ENCODE data around the gene ABCA9.
"Not testable (repeated sequence)": the region's sequence is repeated elsewhere in the genome, so short reads cannot be mapped to it uniquely, and the experiment has no call there.

The ABCA9 gene

GRCh38 chr17:68954146-68954896 lies 106.4 kb downstream of the ABCA9 start:
- no peak for DNase-seq

- DNase-seq, result no peak
Observed at GRCh38 chr17:68953340-68953997, 107.3 kb downstream of the ABCA9 start.

GRCh38 chr17:68950725-68951124 lies 110.0 kb downstream of the ABCA9 start:
- no peak for DNase-seq

- DNase-seq, result not testable (repeated sequence)
Observed at GRCh38 chr17:68947868-68948267, 112.9 kb downstream of the ABCA9 start.

GRCh38 chr17:68944435-68945035 lies 116.2 kb downstream of the ABCA9 start:
- DNase-seq, result no peak

- DNase-seq, result not testable (repeated sequence)
Observed at GRCh38 chr17:68943812-68944182, 116.9 kb downstream of the ABCA9 start.

GRCh38 chr17:68943123-68943811 lies 117.5 kb downstream of the ABCA9 start:
- no peak for DNase-seq

- no peak for DNase-seq
Observed at GRCh38 chr17:68942389-68942788, 118.3 kb downstream of the ABCA9 start.

- no peak for DNase-seq
Observed at GRCh38 chr17:68941761-68942160, 119.0 kb downstream of the ABCA9 start.

- DNase-seq, result no peak
Observed at GRCh38 chr17:68939195-68939594, 121.5 kb downstream of the ABCA9 start.

- DNase-seq, result no peak
Observed at GRCh38 chr17:68937890-68938514, 122.7 kb downstream of the ABCA9 start.

- no peak for DNase-seq
Observed at GRCh38 chr17:68927516-68927915, 133.2 kb downstream of the ABCA9 start.

- DNase-seq, result no peak
Observed at GRCh38 chr17:68924793-68925720, 135.7 kb downstream of the ABCA9 start.
